ENCODE data around the gene NCKAP5L. TPM values are rescaled to one million over a fixed set of nuclear protein-coding genes. Genes with fewer than 3 reads are reported as not detected.
A peak's percentile ranks its signal among the peaks of the same experiment; 100 is the strongest.

NCKAP5L gene
- total RNA-seq, 1 donor from 2014 or later = 23.2 TPM

GRCh38 chr12:49854976-49855375 is 26.8 kb upstream of the NCKAP5L start:
- ATAC-seq (no peak), DNase-seq (no peak)
- Histone ChIP-seq H3K27me3 (peaks cover 3% of the 10 kb centered on the region), H3K9me3 (no peaks in the 10 kb centered on the region), H3K4me1 (no peaks in the 10 kb centered on the region), H3K27ac (no peak overlapping the region), H3K4me3 (no peak overlapping the region), H3K36me3 (no peaks in the 10 kb centered on the region)
- no peak for TF ChIP-seq CTCF (IDR thresholded peaks at IDR 0.05)
- intact Hi-C loops (cut with DNase I) = no loop called here

GRCh38 chr12:49853671-49854070 is 25.5 kb upstream of the NCKAP5L start:
- DNase-seq (no peak), ATAC-seq (no peak)
- H3K4me1 ChIP-seq = no peaks in the 10 kb centered on the region
- TF ChIP-seq CTCF (IDR thresholded peaks at IDR 0.05) = no peak
- H3K27me3 ChIP-seq = peaks cover 11% of the 10 kb centered on the region
- no peak overlapping the region for H3K27ac ChIP-seq
- H3K4me3 ChIP-seq = no peak overlapping the region
- intact Hi-C loops (cut with DNase I) = no loop called here
- no peaks in the 10 kb centered on the region for H3K36me3 ChIP-seq
- H3K9me3 ChIP-seq = no peaks in the 10 kb centered on the region

- Histone ChIP-seq H3K27me3 (peaks cover 12% of the 10 kb centered on the region), H3K27ac (no peak overlapping the region), H3K4me3 (no peak overlapping the region), H3K36me3 (no peaks in the 10 kb centered on the region), H3K9me3 (no peaks in the 10 kb centered on the region), H3K4me1 (peaks cover 8% of the 10 kb centered on the region)
- intact Hi-C loops (cut with DNase I) = no loop called here
- ATAC-seq (no peak), DNase-seq (no peak)
- no peak for TF ChIP-seq CTCF (IDR thresholded peaks at IDR 0.05)
Measured at GRCh38 chr12:49847161-49847560, 18.9 kb upstream of the NCKAP5L start.

GRCh38 chr12:49846032-49846431 is 17.8 kb upstream of the NCKAP5L start:
- H3K27me3 ChIP-seq = peaks cover 12% of the 10 kb centered on the region
- no peaks in the 10 kb centered on the region for H3K36me3 ChIP-seq
- ATAC-seq = no peak
- intact Hi-C loops (cut with DNase I) = no loop called here
- H3K4me3 ChIP-seq = no peak overlapping the region
- H3K9me3 ChIP-seq = no peaks in the 10 kb centered on the region
- no peak for DNase-seq
- peaks cover 17% of the 10 kb centered on the region for H3K4me1 ChIP-seq
- TF ChIP-seq CTCF (IDR thresholded peaks at IDR 0.05) = no peak
- H3K27ac ChIP-seq = no peak overlapping the region

GRCh38 chr12:49843876-49844437 is 15.7 kb upstream of the NCKAP5L start:
- peak overlapping the region; percentile 91 for H3K27ac ChIP-seq

More at GRCh38 chr12:49843876-49844437, 15.7 kb upstream of the NCKAP5L start:
- no peak for TF ChIP-seq CTCF (IDR thresholded peaks at IDR 0.05)
- DNase-seq (no peak), ATAC-seq (no peak)
- Histone ChIP-seq H3K4me1 (peaks cover 17% of the 10 kb centered on the region), H3K9me3 (no peaks in the 10 kb centered on the region), H3K27me3 (peaks cover 4% of the 10 kb centered on the region), H3K4me3 (no peak overlapping the region), H3K36me3 (no peaks in the 10 kb centered on the region)
- intact Hi-C loops (cut with DNase I) = loop anchor here (5.0 kb wide), 1 partner anchor 67 kb away; no protein-coding TSS in a partner anchor
